ENCODE measurements around the gene TRIO.

DNA sequence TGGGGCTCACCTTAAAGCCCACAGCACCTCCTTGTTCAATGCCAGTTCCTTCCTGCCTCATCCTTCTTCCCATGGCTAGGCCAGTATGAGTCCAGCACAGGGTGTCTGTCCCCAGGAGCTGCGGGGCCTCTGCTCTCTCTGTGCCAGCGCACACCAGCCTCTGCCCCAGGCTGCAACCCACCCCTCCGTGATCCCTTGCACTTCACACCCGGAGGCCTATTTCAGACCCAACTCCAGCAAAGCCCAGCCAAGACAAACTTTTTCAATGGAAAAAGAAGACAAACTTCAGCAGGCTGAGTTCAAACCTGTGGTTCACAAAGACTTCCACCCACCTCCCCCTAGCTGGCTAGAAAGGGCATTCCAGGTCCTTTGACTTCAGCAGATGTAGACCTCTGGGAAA is 382.3 kb downstream of the TRIO start:
- no peak for TF ChIP-seq EZH2phosphoT487 (conservative IDR thresholded peaks at IDR 0.05; ENCODE audit: low read length)
- TF ChIP-seq, protein P1, sequence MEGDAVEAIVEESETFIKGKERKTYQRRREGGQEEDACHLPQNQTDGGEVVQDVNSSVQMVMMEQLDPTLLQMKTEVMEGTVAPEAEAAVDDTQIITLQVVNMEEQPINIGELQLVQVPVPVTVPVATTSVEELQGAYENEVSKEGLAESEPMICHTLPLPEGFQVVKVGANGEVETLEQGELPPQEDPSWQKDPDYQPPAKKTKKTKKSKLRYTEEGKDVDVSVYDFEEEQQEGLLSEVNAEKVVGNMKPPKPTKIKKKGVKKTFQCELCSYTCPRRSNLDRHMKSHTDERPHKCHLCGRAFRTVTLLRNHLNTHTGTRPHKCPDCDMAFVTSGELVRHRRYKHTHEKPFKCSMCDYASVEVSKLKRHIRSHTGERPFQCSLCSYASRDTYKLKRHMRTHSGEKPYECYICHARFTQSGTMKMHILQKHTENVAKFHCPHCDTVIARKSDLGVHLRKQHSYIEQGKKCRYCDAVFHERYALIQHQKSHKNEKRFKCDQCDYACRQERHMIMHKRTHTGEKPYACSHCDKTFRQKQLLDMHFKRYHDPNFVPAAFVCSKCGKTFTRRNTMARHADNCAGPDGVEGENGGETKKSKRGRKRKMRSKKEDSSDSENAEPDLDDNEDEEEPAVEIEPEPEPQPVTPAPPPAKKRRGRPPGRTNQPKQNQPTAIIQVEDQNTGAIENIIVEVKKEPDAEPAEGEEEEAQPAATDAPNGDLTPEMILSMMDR (IDR thresholded peaks at IDR 0.05; ENCODE audit: insufficient read depth, low read length, poor library complexity, severe bottlenecking), result no peak
